Testis (tissue), 2 donors: Measurements from ENCODE around the gene MMADHC.

Experiments used
- POLR2A ChIP-seq: fragments of 450-650 bp; IDR thresholded peaks from one replicate; pipeline ENCODE4 v1.6.1; 2017; ENCODE audit warnings: antibody characterized with exemption, mild to moderate bottlenecking, moderate library complexity
- TF ChIP-seq, protein P1 (sequence below), 3 experiments: fragments of 450-650 bp in 2 of 3; fragments of 200-600 bp in 1 of 3; sonication (generic) in 1 of 3; IDR thresholded peaks; one replicate each; pipeline ENCODE4 v1.5.1; 2016 to 2019; ENCODE audit warnings: antibody characterized with exemption in 3 of 3, mild to moderate bottlenecking in 2 of 3, moderate library complexity in 1 of 3

DNA sequence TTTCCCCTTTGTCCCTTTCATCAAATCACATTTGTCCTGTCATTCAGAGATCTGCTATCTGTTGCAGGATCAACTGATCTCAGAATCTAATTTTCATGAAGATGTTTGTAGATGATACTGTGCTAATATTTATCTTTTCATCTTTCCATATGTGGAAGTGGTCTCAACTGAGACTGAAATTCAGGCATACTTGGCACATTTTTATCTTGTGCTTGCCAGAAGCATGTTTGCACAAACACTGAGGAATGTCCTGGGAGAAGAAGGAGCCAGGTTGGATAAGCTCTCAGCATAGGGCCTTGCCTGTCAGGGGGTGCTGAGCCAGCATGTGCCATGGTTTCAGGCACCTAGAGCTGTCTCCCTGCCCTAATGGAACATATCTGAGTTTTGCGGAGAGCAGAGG, 24.5 kb upstream of the MMADHC start:
- TF ChIP-seq, protein P1, sequence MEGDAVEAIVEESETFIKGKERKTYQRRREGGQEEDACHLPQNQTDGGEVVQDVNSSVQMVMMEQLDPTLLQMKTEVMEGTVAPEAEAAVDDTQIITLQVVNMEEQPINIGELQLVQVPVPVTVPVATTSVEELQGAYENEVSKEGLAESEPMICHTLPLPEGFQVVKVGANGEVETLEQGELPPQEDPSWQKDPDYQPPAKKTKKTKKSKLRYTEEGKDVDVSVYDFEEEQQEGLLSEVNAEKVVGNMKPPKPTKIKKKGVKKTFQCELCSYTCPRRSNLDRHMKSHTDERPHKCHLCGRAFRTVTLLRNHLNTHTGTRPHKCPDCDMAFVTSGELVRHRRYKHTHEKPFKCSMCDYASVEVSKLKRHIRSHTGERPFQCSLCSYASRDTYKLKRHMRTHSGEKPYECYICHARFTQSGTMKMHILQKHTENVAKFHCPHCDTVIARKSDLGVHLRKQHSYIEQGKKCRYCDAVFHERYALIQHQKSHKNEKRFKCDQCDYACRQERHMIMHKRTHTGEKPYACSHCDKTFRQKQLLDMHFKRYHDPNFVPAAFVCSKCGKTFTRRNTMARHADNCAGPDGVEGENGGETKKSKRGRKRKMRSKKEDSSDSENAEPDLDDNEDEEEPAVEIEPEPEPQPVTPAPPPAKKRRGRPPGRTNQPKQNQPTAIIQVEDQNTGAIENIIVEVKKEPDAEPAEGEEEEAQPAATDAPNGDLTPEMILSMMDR (IDR thresholded peaks at IDR 0.05), result no peak
- no peak for TF ChIP-seq POLR2A
